ENCODE measurements around the gene CDCP2. TPM values are rescaled to one million over a fixed set of nuclear protein-coding genes. Genes with fewer than 3 reads are reported as not detected.

Gene CDCP2
- total RNA-seq, 1 experiment from 2014 or later = not detected

GRCh38 chr1:54121482-54122134 is 31.2 kb downstream of the CDCP2 start:
- H3K27ac Mint-ChIP-seq = no peak overlapping the region
- H3K27me3 Mint-ChIP-seq (ENCODE audit: low read depth) = peaks cover 20% of the 10 kb centered on the region
- peaks cover 29% of the 10 kb centered on the region for H3K4me1 Mint-ChIP-seq
- ATAC-seq (peak; percentile 90), DNase-seq (ENCODE audit: low spot score) (peak; percentile 89)
- no peaks in the 10 kb centered on the region for H3K9me3 Mint-ChIP-seq
- peak overlapping the region; percentile 63 for H3K4me3 Mint-ChIP-seq
- CTCF ChIA-PET = interaction anchor here (0.5 to 2.6 kb wide), 44 partner anchors 10 to 680 kb away, joined by 3 to 39 read pairs (median 4); partner anchors contain the start of genes ACOT11, CDCP2, CYB5RL and MRPL37
- H3K36me3 Mint-ChIP-seq = no peaks in the 10 kb centered on the region
- TF ChIP-seq ETV6 (CRISPR knock-in tag; IDR thresholded peaks at IDR 0.05) = 0 out of 2 replicates have a peak, but pooled peaks have one; percentile 60
- TF ChIP-seq SMAD3 (CRISPR knock-in tag; IDR thresholded peaks at IDR 0.05; ENCODE audit: borderline replicate concordance) = 0 out of 2 replicates have a peak, but pooled peaks have one; percentile 9
- TF ChIP-seq PRRX2 (CRISPR knock-in tag; IDR thresholded peaks at IDR 0.05) = no peak
- no peak for TF ChIP-seq ARID4B (CRISPR knock-in tag; IDR thresholded peaks at IDR 0.05; ENCODE audit: borderline replicate concordance)
- no peak for TF ChIP-seq ZNF219 (CRISPR knock-in tag; IDR thresholded peaks at IDR 0.05; ENCODE audit: borderline replicate concordance)
- TF ChIP-seq SP1 (CRISPR knock-in tag; conservative IDR thresholded peaks at IDR 0.05) = peak; percentile 39; the same call in 1 of the 2 replicates
- peak; percentile 64; the same call in 1 of the 2 replicates for TF ChIP-seq ZNF423 (CRISPR knock-in tag; IDR thresholded peaks at IDR 0.05)
- peak; percentile 64; the same call in 1 of the 2 replicates for TF ChIP-seq CTCF (IDR thresholded peaks at IDR 0.05)
- POLR2A ChIA-PET = interaction anchor here (1.0 kb wide), 1 partner anchor 189 kb away, joined by 5 read pairs; no protein-coding TSS in a partner anchor

- Mint-ChIP-seq H3K4me3 (peak overlapping the region; percentile 63), H3K4me1 (peaks cover 29% of the 10 kb centered on the region), H3K9me3 (no peaks in the 10 kb centered on the region), H3K27ac (no peak overlapping the region), H3K36me3 (no peaks in the 10 kb centered on the region), H3K27me3 (ENCODE audit: low read depth) (peaks cover 20% of the 10 kb centered on the region)
- no peak for TF ChIP-seq NFE2L1 (CRISPR knock-in tag; IDR thresholded peaks at IDR 0.05)
- no peak for TF ChIP-seq ZNF263 (CRISPR knock-in tag; IDR thresholded peaks at IDR 0.05; ENCODE audit: low read depth)
- TF ChIP-seq TP53 (CRISPR knock-in tag; IDR thresholded peaks at IDR 0.05) = no peak
- TF ChIP-seq SOX15 (CRISPR knock-in tag; IDR thresholded peaks at IDR 0.05) = no peak
- TF ChIP-seq GABPB1 (CRISPR knock-in tag; IDR thresholded peaks at IDR 0.05) = no peak
- TF ChIP-seq FOXK1 (CRISPR knock-in tag; IDR thresholded peaks at IDR 0.05) = no peak
- TF ChIP-seq MLX (CRISPR knock-in tag; IDR thresholded peaks at IDR 0.05) = no peak
- TF ChIP-seq HMGA2 (CRISPR knock-in tag; IDR thresholded peaks at IDR 0.05) = no peak
- TF ChIP-seq FOXP4 (CRISPR knock-in tag; IDR thresholded peaks at IDR 0.05) = no peak
- TF ChIP-seq ZNF121 (CRISPR knock-in tag; IDR thresholded peaks at IDR 0.05) = no peak
- no peak for TF ChIP-seq JUN (CRISPR knock-in tag; IDR thresholded peaks at IDR 0.05)
- TF ChIP-seq CTCF (IDR thresholded peaks at IDR 0.05) = no peak
- no peak for TF ChIP-seq TEAD1 (CRISPR knock-in tag; IDR thresholded peaks at IDR 0.05)
- no peak for TF ChIP-seq OVOL2 (CRISPR knock-in tag; IDR thresholded peaks at IDR 0.05; ENCODE audit: borderline replicate concordance)
- POLR2A ChIA-PET = interaction anchor here (1.0 kb wide), 1 partner anchor 189 kb away, joined by 5 read pairs; no protein-coding TSS in a partner anchor
- DNase-seq (ENCODE audit: low spot score) (no peak), ATAC-seq (peak; percentile 16)
- CTCF ChIA-PET = interaction anchor here (0.5 to 2.6 kb wide), 41 partner anchors 9 to 680 kb away, joined by 3 to 39 read pairs (median 4); partner anchors contain the start of genes ACOT11, CDCP2, CYB5RL and MRPL37
Observed at GRCh38 chr1:54120698-54121481, 31.9 kb downstream of the CDCP2 start.

Data from WTC11 (cell line).